Stimulated activated naive B cell treated with anti-CD40 and anti-IgM and Interleukin-4, amounts not matched to agents 10 μg/mL and 1 μg/mL and 100 μg/mL, for 72 hours (primary cell): ENCODE results near the gene COA1.
"Not testable (repeated sequence)": the region's sequence is repeated elsewhere in the genome, so short reads cannot be mapped to it uniquely, and the experiment has no call there.

Source experiments
- ATAC-seq, 2 donors: fragments of 150-1000 bp; cut with Tn5 transposase; replicated peaks; 2 replicates each; pipeline ENCODE4 v1.10.0; 2021; ENCODE audit warnings: moderate library complexity in 1 of 2
- DNase-seq: peaks from one replicate; pipeline ENCODE4 v3.0.0; 2021
- H3K27ac Mint-ChIP-seq: one replicate; pipeline ENCODE4 v1.8.0; 2022; ENCODE audit warnings: mild to moderate bottlenecking, mixed read lengths
- H3K27me3 Mint-ChIP-seq, 2 donors: one replicate each; pipeline ENCODE4 v1.8.0; 2022; ENCODE audit warnings: mixed read lengths in 2 of 2
- H3K36me3 Mint-ChIP-seq, 2 donors: one replicate each; pipeline ENCODE4 v1.8.0; 2022; ENCODE audit warnings: mixed read lengths in 2 of 2, mild to moderate bottlenecking in 1 of 2
- H3K4me1 Mint-ChIP-seq, 2 donors: one replicate each; pipeline ENCODE4 v1.8.0; 2022; ENCODE audit warnings: mixed read lengths in 2 of 2, mild to moderate bottlenecking in 1 of 2
- H3K4me3 Mint-ChIP-seq, 2 donors: one replicate each; pipeline ENCODE4 v1.8.0; 2022; ENCODE audit warnings: mild to moderate bottlenecking in 2 of 2, mixed read lengths in 2 of 2, moderate library complexity in 1 of 2
- H3K9me3 Mint-ChIP-seq, 2 donors: one replicate each; pipeline ENCODE4 v1.8.0; 2022; ENCODE audit warnings: mixed read lengths in 2 of 2, mild to moderate bottlenecking in 1 of 2

COA1 gene

DNA sequence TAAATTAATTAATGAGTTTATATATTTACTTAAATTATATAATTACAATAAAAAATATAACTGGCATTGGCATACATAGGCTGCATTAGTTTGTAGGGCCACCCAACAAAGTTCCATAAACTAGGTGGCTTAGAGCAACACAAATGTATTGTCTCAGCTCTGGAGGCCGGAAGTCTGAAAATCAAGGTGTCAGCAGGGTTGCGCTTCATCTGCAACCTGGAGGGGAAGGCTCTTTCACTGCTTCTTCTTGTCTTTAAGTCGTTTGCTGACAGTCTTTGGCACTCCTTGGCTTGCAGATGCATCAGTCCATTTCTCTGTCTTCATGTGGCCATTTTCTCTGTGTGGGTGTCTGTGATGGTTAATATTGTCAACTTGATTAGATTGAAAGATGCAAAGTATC, 23.1 kb upstream of the COA1 start:
- H3K4me3 Mint-ChIP-seq = no peak overlapping the region
- no peak for ATAC-seq
- no peaks in the 10 kb centered on the region for H3K9me3 Mint-ChIP-seq
- peaks cover 0 to 7% of the 10 kb centered on the region in 2 donors for H3K4me1 Mint-ChIP-seq
- H3K27me3 Mint-ChIP-seq = peaks cover 8% of the 10 kb centered on the region in 2 donors
- no peak overlapping the region for H3K27ac Mint-ChIP-seq
- H3K36me3 Mint-ChIP-seq = no peaks in the 10 kb centered on the region
- no peak for DNase-seq

DNA sequence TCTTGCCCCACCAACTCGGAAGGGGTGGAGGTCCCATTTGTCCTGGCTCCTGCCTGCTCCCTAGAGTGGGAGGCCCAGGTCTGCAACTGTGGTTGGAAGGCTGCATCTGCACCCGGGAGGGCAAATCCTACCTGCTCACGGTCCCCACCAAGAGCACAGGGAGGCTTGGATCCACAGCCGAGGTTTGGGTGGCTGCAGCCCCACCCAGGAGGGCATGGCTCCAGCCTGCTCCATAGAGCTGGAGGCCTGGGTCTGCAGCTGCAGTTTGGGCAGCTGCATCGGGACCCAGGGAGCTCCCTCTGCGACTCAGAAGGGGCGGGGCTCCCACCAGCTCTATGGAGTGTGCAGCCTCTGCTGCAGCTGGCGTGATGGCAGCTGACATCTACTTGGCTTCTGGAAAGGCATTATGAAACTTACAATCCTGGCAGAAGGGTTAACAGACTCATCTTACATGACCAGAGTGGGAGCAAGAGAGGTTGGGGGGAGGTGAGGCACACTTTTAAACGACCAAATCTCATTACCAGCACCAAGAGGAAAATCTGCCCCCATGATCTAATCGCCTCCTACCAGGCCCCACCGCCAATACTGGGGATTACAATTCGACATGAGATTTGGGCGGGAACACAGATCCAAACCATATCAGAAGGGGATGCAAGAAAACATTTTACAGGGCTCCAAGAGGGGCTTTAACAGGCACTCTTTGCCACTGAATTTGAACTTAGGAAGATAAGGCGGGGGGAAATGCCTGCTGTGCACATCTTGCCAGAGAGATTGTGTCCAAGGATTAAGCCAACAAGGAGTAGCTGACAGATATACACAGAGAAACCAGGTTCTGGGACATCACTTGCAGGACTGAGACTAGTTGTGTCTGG, 20.9 kb upstream of the COA1 start:
- no peaks in the 10 kb centered on the region for H3K4me1 Mint-ChIP-seq
- no peak overlapping the region for H3K27ac Mint-ChIP-seq
- H3K27me3 Mint-ChIP-seq = peaks cover 9 to 13% of the 10 kb centered on the region in 2 donors
- no peak for DNase-seq
- H3K4me3 Mint-ChIP-seq = no peak overlapping the region
- no peaks in the 10 kb centered on the region for H3K36me3 Mint-ChIP-seq
- H3K9me3 Mint-ChIP-seq = no peaks in the 10 kb centered on the region
- no peak for ATAC-seq

DNA sequence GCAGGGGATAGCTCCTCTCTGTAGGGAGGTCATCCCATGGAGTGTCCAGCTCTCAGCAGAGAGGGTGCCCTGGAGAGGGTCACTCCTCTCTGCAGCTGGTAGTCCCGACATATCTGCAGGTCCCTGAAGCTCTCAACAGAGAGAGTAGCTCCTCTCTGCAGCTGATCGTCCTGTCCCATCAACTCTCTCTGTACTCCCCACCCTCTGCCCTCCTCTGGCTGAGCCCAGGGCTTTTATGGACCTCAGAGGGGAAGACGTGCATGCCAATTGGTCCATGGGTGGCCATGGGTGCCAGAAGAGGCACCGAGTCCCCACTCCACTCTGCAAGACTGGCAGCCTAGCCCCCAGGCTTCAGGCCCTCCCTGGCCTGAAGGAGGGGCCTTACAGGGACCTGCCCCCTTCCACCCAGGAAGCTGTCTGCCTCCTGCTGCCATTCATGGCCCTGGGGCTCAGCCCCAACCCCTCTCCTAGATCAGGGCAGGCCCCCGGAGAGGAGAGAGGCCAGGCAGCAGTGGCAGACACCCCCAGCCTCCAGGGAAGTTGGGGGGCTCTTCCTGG, 20.1 kb upstream of the COA1 start:
- Mint-ChIP-seq H3K27ac (no peak overlapping the region), H3K4me3 (no peak overlapping the region)

DNA sequence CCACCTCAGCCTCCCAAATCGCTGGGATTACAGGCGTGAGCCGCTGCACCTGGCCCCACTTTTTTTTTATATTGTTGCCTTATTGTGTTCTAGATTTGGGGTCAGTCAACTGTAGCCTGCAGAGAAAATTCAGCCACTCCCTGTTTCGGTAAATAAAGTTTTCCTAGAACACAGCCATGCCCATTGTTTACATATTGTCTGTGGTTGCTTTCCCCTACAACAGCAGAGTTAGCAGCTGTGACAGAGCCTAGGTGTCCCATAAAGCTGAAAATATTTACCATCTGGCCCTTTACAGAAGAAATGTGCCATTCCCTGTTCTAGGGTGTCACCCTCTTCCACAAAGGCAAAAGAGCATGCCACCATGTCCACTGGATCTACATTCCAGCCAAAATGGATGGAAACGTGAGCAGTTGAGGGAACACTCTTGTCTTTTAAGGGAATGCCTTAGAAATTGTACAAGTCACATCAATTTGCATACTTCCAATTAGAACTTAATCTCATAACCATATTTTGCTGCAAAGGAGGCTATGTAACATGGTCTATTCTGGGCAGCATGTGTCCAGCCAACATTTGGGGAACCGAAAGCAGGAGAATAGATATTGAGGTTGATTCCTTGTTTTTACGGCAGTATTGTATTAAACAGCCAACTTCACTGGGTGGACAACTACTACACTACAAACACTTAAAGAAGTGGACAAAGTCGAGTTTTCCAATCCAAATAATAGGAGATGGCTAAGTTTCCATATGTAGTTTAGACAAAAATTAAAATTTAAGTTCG, 18.2 kb upstream of the COA1 start:
- no peak overlapping the region for H3K27ac Mint-ChIP-seq
- ATAC-seq (no peak), DNase-seq (no peak)
- no peaks in the 10 kb centered on the region for H3K9me3 Mint-ChIP-seq
- no peaks in the 10 kb centered on the region for H3K4me1 Mint-ChIP-seq
- peaks cover 9 to 13% of the 10 kb centered on the region in 2 donors for H3K27me3 Mint-ChIP-seq
- no peaks in the 10 kb centered on the region for H3K36me3 Mint-ChIP-seq
- no peak overlapping the region for H3K4me3 Mint-ChIP-seq

More for the DNA sequence above, 20.1 kb upstream of the COA1 start:
- DNase-seq (no peak), ATAC-seq (no peak)
- no peaks in the 10 kb centered on the region for H3K9me3 Mint-ChIP-seq
- no peaks in the 10 kb centered on the region for H3K4me1 Mint-ChIP-seq
- H3K27me3 Mint-ChIP-seq = peaks cover 9 to 13% of the 10 kb centered on the region in 2 donors
- no peaks in the 10 kb centered on the region for H3K36me3 Mint-ChIP-seq

DNA sequence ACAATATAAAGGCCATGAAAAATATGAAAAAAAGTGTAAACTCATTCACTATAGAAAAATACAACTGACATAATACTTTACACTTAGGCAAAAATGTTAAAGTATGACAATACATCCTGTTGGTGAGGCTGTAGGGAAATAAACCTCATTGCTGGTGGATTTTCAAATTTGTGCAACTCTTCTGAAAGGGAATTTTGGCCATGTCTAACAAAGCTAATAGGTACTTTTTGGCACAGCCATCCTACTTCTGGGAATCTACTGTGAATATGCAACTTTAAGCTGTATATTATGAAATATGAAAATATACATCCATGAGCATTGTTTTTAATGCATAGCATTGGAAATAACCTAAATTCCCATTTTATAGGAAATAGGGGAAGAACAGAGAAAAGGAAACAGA, 13.4 kb upstream of the COA1 start:
- DNase-seq = no peak
- ATAC-seq = no peak
- H3K27me3 Mint-ChIP-seq = peaks cover 10 to 13% of the 10 kb centered on the region in 2 donors
- no peaks in the 10 kb centered on the region for H3K9me3 Mint-ChIP-seq
- H3K4me1 Mint-ChIP-seq = no peaks in the 10 kb centered on the region
- H3K27ac Mint-ChIP-seq = no peak overlapping the region
- no peaks in the 10 kb centered on the region for H3K36me3 Mint-ChIP-seq
- no peak overlapping the region for H3K4me3 Mint-ChIP-seq

DNA sequence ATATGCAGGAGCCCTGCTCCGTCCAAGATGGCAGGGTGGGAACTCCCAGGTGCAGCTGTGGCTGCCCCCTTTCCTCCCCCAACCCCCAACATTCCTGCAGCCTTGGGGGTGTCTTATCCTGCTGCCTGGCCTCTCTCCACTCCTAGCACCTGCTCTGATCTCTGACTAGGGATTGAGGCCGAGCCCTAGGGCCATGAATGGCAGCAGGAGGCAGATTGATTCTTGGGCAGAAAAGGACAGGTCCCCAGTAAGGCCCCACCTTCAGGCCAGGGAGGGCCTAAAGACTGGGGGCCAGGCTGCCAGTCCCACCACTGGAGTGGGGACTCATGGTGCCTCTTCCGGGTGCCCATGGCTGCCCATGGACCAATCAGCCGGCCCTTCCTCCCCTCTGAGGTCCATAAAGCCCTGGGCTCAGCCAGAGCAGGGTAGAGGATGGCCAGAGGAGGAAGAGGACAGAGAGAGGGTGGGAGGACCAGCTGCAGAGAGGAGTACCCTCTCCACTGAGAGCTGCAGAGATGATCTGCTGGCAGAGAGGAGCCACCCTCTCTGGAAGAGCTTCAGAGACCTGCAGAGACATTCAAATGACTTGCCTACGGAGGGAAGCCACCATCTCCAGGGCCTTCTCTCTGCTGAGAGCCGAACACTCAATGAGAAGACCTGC, 8.3 kb upstream of the COA1 start:
- DNase-seq = no peak
- Mint-ChIP-seq H3K36me3 (no peaks in the 10 kb centered on the region), H3K27ac (no peak overlapping the region), H3K9me3 (no peaks in the 10 kb centered on the region), H3K27me3 (peaks cover 0 to 12% of the 10 kb centered on the region in 2 donors), H3K4me3 (no peak overlapping the region), H3K4me1 (peaks cover 0 to 10% of the 10 kb centered on the region in 2 donors)
- ATAC-seq = no peak

DNA sequence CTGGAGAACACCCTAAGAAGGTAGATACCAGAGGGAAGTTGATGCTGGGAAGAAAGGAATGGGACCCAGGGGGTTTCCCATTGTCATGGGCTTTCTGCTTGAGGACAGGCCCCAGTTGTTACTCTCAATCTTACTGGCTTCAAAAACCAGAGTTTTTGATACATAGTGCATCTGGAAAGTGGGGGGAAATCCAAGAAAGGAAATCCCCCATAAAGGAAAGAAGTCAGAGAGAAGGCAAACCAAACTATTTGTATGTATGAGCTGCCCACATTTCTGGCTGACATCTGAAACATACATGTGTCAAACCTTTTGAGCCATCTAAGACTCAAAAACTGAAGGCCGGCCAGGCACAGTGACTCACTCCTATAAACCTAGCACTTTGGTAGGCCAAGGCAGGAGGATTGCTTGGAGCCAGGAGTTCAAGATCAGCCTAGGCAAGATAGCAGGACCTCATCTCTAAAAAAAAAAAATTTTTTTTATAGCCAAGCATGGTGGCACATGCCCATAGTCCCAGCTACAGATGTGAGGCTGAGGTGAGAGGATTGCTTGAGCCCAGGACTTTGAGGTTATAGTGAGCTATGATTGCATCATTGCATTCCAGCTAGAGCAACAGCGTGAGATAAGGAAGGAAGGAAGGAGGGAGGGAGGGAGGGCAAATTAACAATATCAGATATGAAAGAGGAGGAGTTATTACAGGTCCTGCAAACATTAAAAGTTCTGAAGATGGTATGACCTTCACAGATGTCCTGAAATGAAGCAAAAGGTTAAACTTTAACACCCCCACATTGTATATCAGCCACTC, 6.7 kb upstream of the COA1 start:
- H3K4me3 Mint-ChIP-seq = no peak overlapping the region
- no peaks in the 10 kb centered on the region for H3K36me3 Mint-ChIP-seq
- H3K27me3 Mint-ChIP-seq = peaks cover 0 to 12% of the 10 kb centered on the region in 2 donors
- H3K27ac Mint-ChIP-seq = peak overlapping the region; percentile 43
- DNase-seq = peak; percentile 14
- peaks cover 6 to 15% of the 10 kb centered on the region in 2 donors for H3K4me1 Mint-ChIP-seq
- ATAC-seq = peak; percentile 77 to 94
- H3K9me3 Mint-ChIP-seq = no peaks in the 10 kb centered on the region

DNA sequence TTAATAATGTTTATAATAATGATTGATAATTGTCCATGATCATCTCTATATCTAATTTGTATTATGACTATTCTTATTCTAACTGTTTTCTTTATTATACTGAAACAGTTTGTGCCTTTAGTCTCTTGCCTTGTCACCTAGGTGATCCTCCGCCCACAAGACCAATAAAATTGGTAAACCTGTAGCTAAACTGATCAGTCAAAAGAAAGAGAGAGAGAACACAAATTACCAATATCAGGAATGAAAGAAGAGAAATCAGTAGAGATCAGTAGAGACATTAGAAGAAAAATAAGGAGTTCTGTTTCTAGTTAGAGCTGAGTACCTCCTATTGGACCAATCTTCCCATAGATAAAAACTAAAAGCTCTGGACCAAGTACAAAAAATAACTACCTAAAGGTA, 6.1 kb upstream of the COA1 start:
- H3K4me3 Mint-ChIP-seq = no peak overlapping the region

DNA sequence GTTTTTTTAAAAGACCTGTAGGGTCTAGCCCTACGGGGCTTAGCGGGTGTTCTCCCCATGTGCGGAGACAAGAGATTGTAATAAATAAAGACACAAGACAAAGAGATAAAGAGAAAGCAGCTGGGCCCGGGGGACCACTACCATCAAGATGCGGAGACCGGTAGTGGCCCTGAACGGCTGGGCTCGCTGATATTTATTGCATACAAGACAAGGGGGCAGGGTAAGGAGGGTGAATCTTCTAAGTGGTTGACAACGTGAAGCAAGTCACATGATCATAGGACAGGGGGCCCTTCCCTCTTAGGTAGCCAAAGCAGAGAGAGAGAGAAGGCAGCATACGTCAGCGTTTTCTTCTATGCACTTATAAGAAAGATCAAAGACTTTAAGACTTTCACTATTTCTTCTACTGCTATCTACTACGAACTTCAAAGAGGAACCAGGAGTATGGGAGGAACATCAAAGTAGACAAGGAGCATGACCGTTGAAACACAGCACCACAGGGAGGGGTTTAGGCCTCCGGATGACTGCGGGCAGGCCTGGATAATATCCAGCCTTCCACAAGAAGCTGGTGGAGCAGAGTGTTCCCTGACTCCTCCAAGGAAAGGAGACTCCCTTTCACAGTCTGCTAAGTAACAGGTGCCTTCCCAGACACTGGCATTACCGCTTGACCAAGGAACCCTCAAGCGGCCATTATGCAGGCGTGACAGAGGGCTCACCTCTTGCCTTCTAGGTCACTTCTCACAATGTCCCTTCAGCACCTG, 5.4 kb upstream of the COA1 start:
- not testable (repeated sequence) for DNase-seq

More for the DNA sequence above, 6.1 kb upstream of the COA1 start:
- no peak overlapping the region for H3K27ac Mint-ChIP-seq
- H3K36me3 Mint-ChIP-seq = no peaks in the 10 kb centered on the region
- peaks cover 6 to 15% of the 10 kb centered on the region in 2 donors for H3K4me1 Mint-ChIP-seq
- H3K27me3 Mint-ChIP-seq = peaks cover 0 to 12% of the 10 kb centered on the region in 2 donors
- ATAC-seq (peak; percentile 10 to 22), DNase-seq (no peak)
- no peaks in the 10 kb centered on the region for H3K9me3 Mint-ChIP-seq

DNA sequence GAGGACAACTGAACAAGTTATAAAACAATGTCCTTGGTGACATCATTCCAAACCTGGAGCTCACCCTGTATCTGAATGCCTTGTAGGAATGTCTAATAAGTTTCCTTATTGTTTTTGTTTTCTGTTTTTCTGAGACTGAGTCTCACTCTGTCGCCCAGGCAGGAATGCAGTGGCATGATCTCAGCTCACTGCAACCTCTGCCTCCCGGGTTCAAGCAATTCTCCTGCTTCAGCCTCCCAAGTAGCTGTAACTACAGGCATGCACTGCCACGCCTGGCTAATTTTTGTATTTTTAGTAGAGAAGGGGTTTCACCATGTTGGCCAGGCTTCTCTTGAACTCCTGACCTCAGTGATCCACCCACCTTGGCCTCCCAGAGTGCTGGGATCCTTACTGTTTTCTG, 2.2 kb upstream of the COA1 start:
- peaks cover 23 to 31% of the 10 kb centered on the region in 2 donors for H3K4me1 Mint-ChIP-seq
- not testable (repeated sequence) for H3K9me3 Mint-ChIP-seq, H3K27ac Mint-ChIP-seq, H3K27me3 Mint-ChIP-seq, H3K36me3 Mint-ChIP-seq, H3K4me3 Mint-ChIP-seq, DNase-seq, ATAC-seq

More for the DNA sequence above, 5.4 kb upstream of the COA1 start:
- H3K4me3 Mint-ChIP-seq, H3K36me3 Mint-ChIP-seq, ATAC-seq, H3K27ac Mint-ChIP-seq, H3K9me3 Mint-ChIP-seq: not testable (repeated sequence)
- H3K27me3 Mint-ChIP-seq = peaks cover 0 to 12% of the 10 kb centered on the region in 2 donors
- peaks cover 6 to 15% of the 10 kb centered on the region in 2 donors for H3K4me1 Mint-ChIP-seq

DNA sequence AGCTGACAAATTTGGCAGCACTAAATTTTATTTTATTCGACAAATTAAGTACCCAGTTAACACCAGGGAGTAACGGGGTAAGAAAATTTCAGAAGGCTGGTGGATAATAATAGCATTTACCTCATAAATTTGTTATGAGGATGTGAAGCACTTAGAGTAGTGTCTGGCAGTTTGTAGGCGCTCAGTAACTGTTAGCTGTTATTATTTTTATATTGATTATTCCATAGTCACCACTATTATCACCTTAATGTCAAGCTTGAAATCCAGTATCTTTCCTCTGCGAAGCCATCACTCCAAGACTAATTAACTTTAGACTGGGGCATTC, 563 bp upstream of the COA1 start:
- Mint-ChIP-seq H3K4me3 (peak overlapping the region; percentile 93 to 98), H3K27me3 (peaks cover 0 to 8% of the 10 kb centered on the region in 2 donors), H3K27ac (peak overlapping the region; percentile 95), H3K36me3 (peaks cover 0 to 10% of the 10 kb centered on the region in 2 donors), H3K4me1 (peaks cover 23 to 40% of the 10 kb centered on the region in 2 donors), H3K9me3 (no peaks in the 10 kb centered on the region)
- ATAC-seq (peak; percentile 28 to 31), DNase-seq (no peak)

DNA sequence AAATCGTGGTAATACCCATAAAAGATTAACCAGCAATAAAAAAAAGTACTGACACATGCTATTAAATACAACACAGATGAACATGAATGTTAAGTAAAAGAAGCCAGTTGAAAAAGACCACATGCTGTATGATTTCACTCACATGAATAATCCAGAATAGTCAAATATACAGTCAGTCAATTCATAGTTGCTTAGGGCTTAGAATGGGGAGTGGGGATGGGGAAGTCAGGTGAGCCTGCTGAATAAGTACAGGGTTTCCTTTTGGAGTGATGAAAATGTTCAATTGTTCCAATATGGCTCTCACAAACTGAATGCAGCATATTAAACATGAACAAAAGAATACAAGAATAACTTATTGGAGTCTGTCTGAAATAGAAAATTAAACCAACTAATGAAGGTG, 1.8 kb downstream of the COA1 start:
- peaks cover 20 to 50% of the 10 kb centered on the region in 2 donors for H3K4me1 Mint-ChIP-seq
- H3K9me3 Mint-ChIP-seq = no peaks in the 10 kb centered on the region
- ATAC-seq = no peak
- H3K36me3 Mint-ChIP-seq = peaks cover 3 to 20% of the 10 kb centered on the region in 2 donors
- peak overlapping the region; percentile 11 to 52 for H3K4me3 Mint-ChIP-seq
- no peaks in the 10 kb centered on the region for H3K27me3 Mint-ChIP-seq
- no peak for DNase-seq
- H3K27ac Mint-ChIP-seq = no peak overlapping the region

DNA sequence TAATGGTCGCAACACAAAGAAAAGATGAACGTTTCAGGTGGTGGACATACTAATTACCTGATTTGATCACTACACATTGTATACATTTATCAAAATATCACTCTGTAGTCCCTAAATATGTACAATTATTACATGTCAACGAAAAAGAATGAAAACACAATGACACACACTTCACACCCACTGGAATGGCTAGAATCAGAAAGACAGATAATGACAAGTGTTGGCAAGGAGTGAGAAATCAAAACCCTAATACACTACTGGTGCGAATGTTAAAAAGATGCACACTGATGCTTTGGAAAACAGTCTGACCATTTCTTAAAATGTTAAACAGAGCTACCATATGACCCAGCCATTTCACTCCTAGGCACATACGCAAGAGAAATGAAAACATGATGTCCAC, 2.3 kb downstream of the COA1 start:
- Mint-ChIP-seq H3K27me3 (no peaks in the 10 kb centered on the region), H3K36me3 (peaks cover 3 to 20% of the 10 kb centered on the region in 2 donors), H3K4me1 (peaks cover 20 to 50% of the 10 kb centered on the region in 2 donors), H3K27ac (peak overlapping the region; percentile 37), H3K4me3 (no peak overlapping the region), H3K9me3 (no peaks in the 10 kb centered on the region)
- ATAC-seq = no peak
- no peak for DNase-seq
